Measurements from ENCODE around the gene FNTB.

- TF ChIP-seq CTCF (IDR thresholded peaks at IDR 0.05) (no peak), POLR2A (IDR thresholded peaks at IDR 0.05) (no peak)
Observed at GRCh38 chr14:64960762-64961276, 25.9 kb upstream of the FNTB start.
